Erythroblast (primary cell): ENCODE measurements around the gene RNLS.

ENCODE experiments used
- GATA1 ChIP-seq: IDR thresholded peaks from 2 replicates; pipeline ENCODE4 v1.6.1; 2011; ENCODE audit warnings: low read depth, mild to moderate bottlenecking, control low read depth, low read length, moderate library complexity
- POLR2A ChIP-seq: IDR thresholded peaks from 2 replicates; pipeline ENCODE4 v1.6.1; 2011; ENCODE audit warnings: mild to moderate bottlenecking, low read length

DNA sequence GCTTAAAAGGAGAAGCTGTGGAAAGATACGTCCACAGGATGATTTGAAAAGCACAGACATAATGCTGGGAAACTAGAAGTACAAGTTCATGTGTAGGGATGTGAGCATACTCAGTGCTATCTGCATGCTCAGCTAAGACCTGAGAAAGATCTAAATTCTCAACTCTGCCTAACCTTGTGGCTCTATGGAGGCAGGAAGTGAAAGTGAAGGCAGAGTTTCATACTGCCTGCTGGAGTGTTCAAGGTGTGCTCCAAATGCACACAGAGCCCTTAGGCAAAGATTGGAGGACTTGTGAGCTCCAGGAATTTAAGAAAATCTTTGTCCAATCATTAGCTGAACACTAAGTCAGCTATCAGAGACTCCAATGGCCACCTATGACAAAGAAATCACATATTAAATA lies 190.9 kb downstream of the RNLS start:
- no peak for TF ChIP-seq POLR2A
- TF ChIP-seq GATA1, result no peak
